Hindlimb muscle (tissue), 1 donor: ENCODE results near the gene IGFN1. TPM values are rescaled to one million over a fixed set of nuclear protein-coding genes. Genes with fewer than 3 reads are reported as not detected.

ENCODE experiments used
- DNase-seq: peaks from one replicate; pipeline ENCODE4 v3.0.0-alpha.2; 2013
- polyA plus RNA-seq: library from polyadenylated mRNA; unstranded; fragments of 120-200 nt; gene quantifications from one replicate; pipeline ENCODE4 v1.2.1, GENCODE V29; 2013; ENCODE audit not compliant: insufficient read length

The IGFN1 gene
- polyA plus RNA-seq, 1 donor, result 2.6 TPM

GRCh38 chr1:201185527-201186128 is 5.0 kb upstream of the IGFN1 start:
- no peak for DNase-seq

- no peak for DNase-seq
Measured at GRCh38 chr1:201186192-201186591, 4.4 kb upstream of the IGFN1 start.

GRCh38 chr1:201189085-201189484 is 1.5 kb upstream of the IGFN1 start:
- no peak for DNase-seq

GRCh38 chr1:201190005-201190404 is 619 bp upstream of the IGFN1 start:
- no peak for DNase-seq

GRCh38 chr1:201191653-201192260 is 1.1 kb downstream of the IGFN1 start:
- no peak for DNase-seq

- peak; percentile 47 for DNase-seq
Measured at GRCh38 chr1:201192261-201192788, 1.7 kb downstream of the IGFN1 start.

- no peak for DNase-seq
Measured at GRCh38 chr1:201194046-201194445, 3.4 kb downstream of the IGFN1 start.

- no peak for DNase-seq
Measured at GRCh38 chr1:201198598-201198997, 8.0 kb downstream of the IGFN1 start.

GRCh38 chr1:201205036-201205435 is 14.4 kb downstream of the IGFN1 start:
- no peak for DNase-seq

- no peak for DNase-seq
Measured at GRCh38 chr1:201206176-201206575, 15.6 kb downstream of the IGFN1 start.

- DNase-seq, result no peak
Measured at GRCh38 chr1:201207046-201207445, 16.4 kb downstream of the IGFN1 start.

- DNase-seq, result no peak
Measured at GRCh38 chr1:201208236-201208635, 17.6 kb downstream of the IGFN1 start.

GRCh38 chr1:201212056-201212455 is 21.4 kb downstream of the IGFN1 start:
- no peak for DNase-seq

GRCh38 chr1:201212461-201213055 is 21.9 kb downstream of the IGFN1 start:
- DNase-seq, result no peak

GRCh38 chr1:201213106-201213770 is 22.6 kb downstream of the IGFN1 start:
- no peak for DNase-seq

- DNase-seq, result no peak
Measured at GRCh38 chr1:201213926-201214325, 23.3 kb downstream of the IGFN1 start.

- DNase-seq, result no peak
Measured at GRCh38 chr1:201214461-201214860, 23.8 kb downstream of the IGFN1 start.

GRCh38 chr1:201214886-201215285 is 24.3 kb downstream of the IGFN1 start:
- DNase-seq, result no peak

GRCh38 chr1:201215531-201216357 is 25.1 kb downstream of the IGFN1 start:
- DNase-seq, result no peak

GRCh38 chr1:201216395-201217085 is 25.9 kb downstream of the IGFN1 start:
- no peak for DNase-seq

GRCh38 chr1:201217146-201217545 is 26.5 kb downstream of the IGFN1 start:
- no peak for DNase-seq

GRCh38 chr1:201217851-201218250 is 27.2 kb downstream of the IGFN1 start:
- DNase-seq, result no peak
